HG03354 (cell line): Measurements from ENCODE around the gene LRRC38.
"Not testable (repeated sequence)": the region's sequence is repeated elsewhere in the genome, so short reads cannot be mapped to it uniquely, and the experiment has no call there.

ENCODE experiments used
- ATAC-seq: cut with Tn5 transposase; IDR thresholded peaks from one replicate; pipeline ENCODE4 v1.9.1; 2021; ENCODE audit warnings: mild to moderate bottlenecking; ENCODE audit not compliant: unreplicated experiment, poor library complexity, severe bottlenecking

The LRRC38 gene

GRCh38 chr1:13513895-13514546, at the start of gene LRRC38:
TSS of gene LRRC38 (minus strand) at chr1:13514003. CDS start at chr1:13513593, 410 bp downstream.
- no peak for ATAC-seq

- not testable (repeated sequence) for ATAC-seq
These were observed 49.2 kb upstream of the LRRC38 start for GRCh38 chr1:13562981-13563380.

- ATAC-seq = no peak
These were observed 46.7 kb upstream of the LRRC38 start for GRCh38 chr1:13560541-13560940.

- ATAC-seq = no peak
These were observed 42.5 kb upstream of the LRRC38 start for GRCh38 chr1:13556224-13556764.

- ATAC-seq = no peak
These were observed 41.0 kb upstream of the LRRC38 start for GRCh38 chr1:13554798-13555197.

- no peak for ATAC-seq
These were observed 36.9 kb upstream of the LRRC38 start for GRCh38 chr1:13550663-13551062.

GRCh38 chr1:13549521-13549920, 35.7 kb upstream of the LRRC38 start:
- no peak for ATAC-seq

GRCh38 chr1:13549021-13549420, 35.2 kb upstream of the LRRC38 start:
- no peak for ATAC-seq

- no peak for ATAC-seq
These were observed 34.5 kb upstream of the LRRC38 start for GRCh38 chr1:13548281-13548680.

- ATAC-seq = no peak
These were observed 33.0 kb upstream of the LRRC38 start for GRCh38 chr1:13546791-13547190.

GRCh38 chr1:13544221-13544556, 30.4 kb upstream of the LRRC38 start:
- no peak for ATAC-seq

- ATAC-seq = no peak
These were observed 29.8 kb upstream of the LRRC38 start for GRCh38 chr1:13543451-13544220.

- no peak for ATAC-seq
These were observed 27.8 kb upstream of the LRRC38 start for GRCh38 chr1:13541435-13542215.

GRCh38 chr1:13540866-13541265, 27.1 kb upstream of the LRRC38 start:
- no peak for ATAC-seq

- no peak for ATAC-seq
These were observed 25.9 kb upstream of the LRRC38 start for GRCh38 chr1:13539683-13540082.

GRCh38 chr1:13538832-13539231, 25.0 kb upstream of the LRRC38 start:
- ATAC-seq = no peak

- no peak for ATAC-seq
These were observed 22.8 kb upstream of the LRRC38 start for GRCh38 chr1:13536571-13536970.

- ATAC-seq = no peak
These were observed 21.4 kb upstream of the LRRC38 start for GRCh38 chr1:13535227-13535626.

- no peak for ATAC-seq
These were observed 14.5 kb upstream of the LRRC38 start for GRCh38 chr1:13528320-13528719.

GRCh38 chr1:13523780-13524477, 10.1 kb upstream of the LRRC38 start:
- ATAC-seq = no peak
